H9 (cell line): ENCODE data around the gene CASK. TPM values are rescaled to one million over a fixed set of nuclear protein-coding genes. Genes with fewer than 3 reads are reported as not detected.

Source experiments
- DNase-seq: peaks from one replicate; pipeline ENCODE4 v3.0.0-alpha.2; 2017
- H2AFZ ChIP-seq: one replicate; pipeline ENCODE4 v1.6.1; 2013; ENCODE audit warnings: mild to moderate bottlenecking, low read length, control low read depth, moderate library complexity
- H2AK5ac ChIP-seq: 2 replicates; pipeline ENCODE4 v1.6.1; 2013; ENCODE audit warnings: low read length, control low read depth, mixed read lengths; ENCODE audit not compliant: insufficient read length
- H2BK120ac ChIP-seq: one replicate; pipeline ENCODE4 v1.6.1; 2013; ENCODE audit warnings: low read depth, mild to moderate bottlenecking, low read length, control low read depth, inconsistent platforms; ENCODE audit not compliant: poor library complexity, severe bottlenecking
- H2BK12ac ChIP-seq: 2 replicates; pipeline ENCODE4 v1.6.1; 2013; ENCODE audit warnings: low read length, control low read depth, mixed read lengths, low read depth; ENCODE audit not compliant: insufficient read length
- H2BK15ac ChIP-seq: 2 replicates; pipeline ENCODE4 v1.6.1; 2013; ENCODE audit warnings: low read depth, low read length, control low read depth
- H2BK20ac ChIP-seq: one replicate; pipeline ENCODE4 v1.6.1; 2013; ENCODE audit warnings: low read depth, mild to moderate bottlenecking, low read length, control low read depth, inconsistent platforms; ENCODE audit not compliant: poor library complexity, severe bottlenecking
- H2BK5ac ChIP-seq: 2 replicates; pipeline ENCODE4 v1.6.1; 2013; ENCODE audit warnings: low read length, control low read depth, mixed read lengths; ENCODE audit not compliant: insufficient read length
- H3K14ac ChIP-seq: 2 replicates; pipeline ENCODE4 v1.6.1; 2013; ENCODE audit warnings: low read length, control low read depth; ENCODE audit not compliant: insufficient read depth
- H3K18ac ChIP-seq: 2 replicates; pipeline ENCODE4 v1.6.1; 2013; ENCODE audit warnings: low read depth, mild to moderate bottlenecking, mixed read lengths, low read length, control low read depth; ENCODE audit not compliant: insufficient read length
- H3K23ac ChIP-seq: 2 replicates; pipeline ENCODE4 v1.6.1; 2013; ENCODE audit warnings: low read length, control low read depth, mixed read lengths, low read depth; ENCODE audit not compliant: insufficient read length
- H3K23me2 ChIP-seq: 2 replicates; pipeline ENCODE4 v1.6.1; 2013; ENCODE audit warnings: low read depth, mild to moderate bottlenecking, mixed read lengths, low read length, control low read depth; ENCODE audit not compliant: insufficient read length, poor library complexity, severe bottlenecking
- H3K27ac ChIP-seq: 2 replicates; pipeline ENCODE4 v1.5.1; 2013; ENCODE audit warnings: low read length, control low read depth, mixed read lengths, low read depth; ENCODE audit not compliant: insufficient read length
- H3K27me3 ChIP-seq: 2 replicates; pipeline ENCODE4 v1.6.1; 2013; ENCODE audit warnings: low read length, control low read depth, inconsistent platforms; ENCODE audit not compliant: insufficient read depth
- H3K4ac ChIP-seq: 2 replicates; pipeline ENCODE4 v1.6.1; 2013; ENCODE audit warnings: low read depth, mild to moderate bottlenecking, control low read depth, inconsistent platforms, low read length, moderate library complexity
- H3K4me1 ChIP-seq: 2 replicates; pipeline ENCODE4 v1.6.1; 2013; ENCODE audit warnings: low read length, control low read depth, inconsistent platforms; ENCODE audit not compliant: insufficient read depth
- H3K4me2 ChIP-seq: 2 replicates; pipeline ENCODE4 v1.6.1; 2013; ENCODE audit warnings: low read length, control low read depth, mixed read lengths; ENCODE audit not compliant: insufficient read length, insufficient read depth
- H3K56ac ChIP-seq: 2 replicates; pipeline ENCODE4 v1.6.1; 2013; ENCODE audit warnings: low read depth, mild to moderate bottlenecking, mixed read lengths, low read length, control low read depth; ENCODE audit not compliant: insufficient read length
- H3K79me1 ChIP-seq: 2 replicates; pipeline ENCODE4 v1.6.1; 2013; ENCODE audit warnings: low read depth, mild to moderate bottlenecking, moderate library complexity, low read length, control low read depth, inconsistent platforms; ENCODE audit not compliant: insufficient read depth, poor library complexity, severe bottlenecking
- H3K79me2 ChIP-seq: 2 replicates; pipeline ENCODE4 v1.6.1; 2013; ENCODE audit warnings: low read length, control low read depth, inconsistent platforms; ENCODE audit not compliant: insufficient read depth
- H3K9ac ChIP-seq: 2 replicates; pipeline ENCODE4 v1.6.1; 2013; ENCODE audit warnings: low read length, control low read depth, mixed read lengths; ENCODE audit not compliant: insufficient read length; ENCODE audit errors: extremely low read depth
- H3K9me3 ChIP-seq: one replicate; pipeline ENCODE4 v1.6.1; 2013; ENCODE audit warnings: low read depth, low read length, inconsistent platforms; ENCODE audit not compliant: control insufficient read depth
- H3T11ph ChIP-seq: one replicate; pipeline ENCODE4 v1.6.1; 2013; ENCODE audit warnings: mild to moderate bottlenecking, low read length, control low read depth, inconsistent platforms
- H4K20me1 ChIP-seq: one replicate; pipeline ENCODE4 v1.6.1; 2013; ENCODE audit not compliant: control insufficient read depth, insufficient read length, insufficient read depth
- H4K5ac ChIP-seq: 2 replicates; pipeline ENCODE4 v1.6.1; 2013; ENCODE audit warnings: low read depth, mild to moderate bottlenecking, mixed read lengths, low read length, control low read depth; ENCODE audit not compliant: insufficient read length
- H4K8ac ChIP-seq: replicated peaks from 2 replicates; pipeline ENCODE4 v1.6.1; 2013; ENCODE audit warnings: low read length, control low read depth, mixed read lengths, low read depth; ENCODE audit not compliant: insufficient read length
- H4K91ac ChIP-seq: 2 replicates; pipeline ENCODE4 v1.6.1; 2013; ENCODE audit warnings: low read depth, mild to moderate bottlenecking, moderate library complexity, mixed read lengths, low read length, control low read depth; ENCODE audit not compliant: insufficient read length
- H3K27ac Mint-ChIP-seq, 3 experiments: 2 replicates in 2 of 3; 3 replicates in 1 of 3; pipeline ENCODE4 v1.8.0; 2020 to 2021; ENCODE audit warnings: mixed read lengths in 3 of 3, mild to moderate bottlenecking in 1 of 3, moderate library complexity in 1 of 3
- H3K27me3 Mint-ChIP-seq: 2 replicates; pipeline ENCODE4 v1.8.0; 2021; ENCODE audit warnings: low read depth, mild to moderate bottlenecking, moderate library complexity, mixed read lengths
- H3K36me3 Mint-ChIP-seq, 3 experiments: 2 replicates in 2 of 3; 3 replicates in 1 of 3; pipeline ENCODE4 v1.8.0; 2020 to 2021; ENCODE audit warnings: low read depth in 3 of 3, mixed read lengths in 3 of 3; ENCODE audit not compliant: insufficient read depth in 1 of 3
- H3K4me1 Mint-ChIP-seq, 2 experiments: 2 replicates each; pipeline ENCODE4 v1.8.0; 2020; ENCODE audit warnings: mixed read lengths in 2 of 2
- H3K4me3 Mint-ChIP-seq, 2 experiments: 2 replicates in 1 of 2; 3 replicates in 1 of 2; pipeline ENCODE4 v1.8.0; 2020 to 2021; ENCODE audit warnings: mild to moderate bottlenecking in 2 of 2, mixed read lengths in 2 of 2, moderate library complexity in 1 of 2
- H3K9me3 Mint-ChIP-seq, 2 experiments: 2 replicates in 1 of 2; 3 replicates in 1 of 2; pipeline ENCODE4 v1.8.0; 2020; ENCODE audit warnings: mild to moderate bottlenecking in 2 of 2, mixed read lengths in 2 of 2, moderate library complexity in 1 of 2
- CTCF ChIP-seq: fragments of 200-600 bp; sonication (generic); conservative IDR thresholded peaks from 3 replicates; pipeline ENCODE4 v1.8.0; 2021; ENCODE audit warnings: antibody characterized with exemption, mild to moderate bottlenecking
- WGBS: extraction: QIAGEN DNeasy Blood & Tissue Kit; methylation state at CpG from one replicate; pipeline ENCODE4 v1.1.7; 2013; ENCODE audit warnings: missing lambda C conversion rate, low lambda C conversion rate, mixed read lengths; ENCODE audit not compliant: insufficient read length; ENCODE audit errors: extremely low coverage; 5-methylcytosine and 5-hydroxymethylcytosine counted together
- total RNA-seq: library from RNA; stranded (reverse); gene quantifications from 2 replicates; pipeline ENCODE4 v1.2.1, GENCODE V29; 2021

Gene CASK
- total RNA-seq, 1 experiment from 2014 or later = 44.1 TPM

- H3K27ac Mint-ChIP-seq = no peak overlapping the region
- no CpG with 5 or more reads among the region's 1 CpG for WGBS
- peaks cover 22% of the 10 kb centered on the region; the same call in 1 of the 2 replicates for H3K79me2 ChIP-seq
Observed at GRCh38 chrX:41903544-41903943, 19.8 kb downstream of the CASK start.

More at GRCh38 chrX:41903544-41903943, 19.8 kb downstream of the CASK start:
- no peak overlapping the region for H4K8ac ChIP-seq
- peaks cover 8% of the 10 kb centered on the region for H3K79me1 ChIP-seq
- no peaks in the 10 kb centered on the region for H3K9me3 ChIP-seq
- Mint-ChIP-seq H3K27me3 (no peaks in the 10 kb centered on the region), H3K4me1 (0 out of 4 replicates have a peak, but pooled peaks cover 0 to 2% of the 10 kb centered on the region in 2 experiments), H3K36me3 (peaks cover 32 to 55% (median 43%) of the 10 kb centered on the region in 3 experiments), H3K4me3 (no peak overlapping the region), H3K9me3 (peaks cover 72% of the 10 kb centered on the region in 2 experiments)
- no peaks in the 10 kb centered on the region for H3K4me1 ChIP-seq
- no peak overlapping the region for H3K23ac ChIP-seq
- no peak overlapping the region for H4K91ac ChIP-seq
- no peak overlapping the region for H4K5ac ChIP-seq
- no peak overlapping the region for H2BK120ac ChIP-seq
- H2AFZ ChIP-seq = no peak overlapping the region
- no peaks in the 10 kb centered on the region for H3K23me2 ChIP-seq
- H3K9ac ChIP-seq = no peak overlapping the region
- TF ChIP-seq CTCF = no peak
- no peak overlapping the region for H3K14ac ChIP-seq
- H2BK5ac ChIP-seq = no peak overlapping the region
- H3K18ac ChIP-seq = no peak overlapping the region
- no peak overlapping the region for H3K27ac ChIP-seq
- H3K4me2 ChIP-seq = no peak overlapping the region
- no peak for DNase-seq
- H2BK20ac ChIP-seq = no peak overlapping the region
- no peak overlapping the region for H3K56ac ChIP-seq
- no peak overlapping the region for H3T11ph ChIP-seq
- H2BK12ac ChIP-seq = no peak overlapping the region
- H2AK5ac ChIP-seq = no peak overlapping the region
- no peak overlapping the region for H3K4ac ChIP-seq
- no peaks in the 10 kb centered on the region for H4K20me1 ChIP-seq
- no peaks in the 10 kb centered on the region for H3K27me3 ChIP-seq
- no peak overlapping the region for H2BK15ac ChIP-seq
